ENCODE data around the gene TCF19. TPM values are rescaled to one million over a fixed set of nuclear protein-coding genes. Genes with fewer than 3 reads are reported as not detected.

Gene TCF19
- total RNA-seq, 3 donors from 2014 or later = 2.3 to 8.5 (median 6.1) TPM

GRCh38 chr6:31209137-31209536, 50.7 kb downstream of the TCF19 start:
- Histone ChIP-seq H3K27ac (peak overlapping the region; percentile 26 to 50), H3K36me3 (no peaks in the 10 kb centered on the region), H3K4me3 (no peak overlapping the region), H3K9me3 (no peaks in the 10 kb centered on the region), H3K4me1 (peaks cover 0 to 9% of the 10 kb centered on the region in 2 donors), H3K27me3 (no peaks in the 10 kb centered on the region)
- no peak for DNase-seq (ENCODE audit: low spot score in 2 of 2)
- intact Hi-C loops (cut with DNase I; ENCODE audit: low total_unique reads) = no loop called here
- TF ChIP-seq CTCF (IDR thresholded peaks at IDR 0.05) (no peak), POLR2AphosphoS5 (IDR thresholded peaks at IDR 0.05) (no peak), POLR2A (IDR thresholded peaks at IDR 0.05) (no peak)

GRCh38 chr6:31210123-31210522, 51.7 kb downstream of the TCF19 start:
- H3K27ac ChIP-seq = peak overlapping the region in 1 of 2 donors; percentile 35
- TF ChIP-seq POLR2AphosphoS5 (IDR thresholded peaks at IDR 0.05) = no peak
- TF ChIP-seq CTCF (IDR thresholded peaks at IDR 0.05) = no peak
- no peak for TF ChIP-seq POLR2A (IDR thresholded peaks at IDR 0.05)
- intact Hi-C loops (cut with DNase I; ENCODE audit: low total_unique reads) = no loop called here
- no peak overlapping the region for H3K4me3 ChIP-seq
- no peaks in the 10 kb centered on the region for H3K36me3 ChIP-seq
- no peaks in the 10 kb centered on the region for H3K9me3 ChIP-seq
- no peak for DNase-seq (ENCODE audit: low spot score in 2 of 2)
- H3K27me3 ChIP-seq = no peaks in the 10 kb centered on the region
- H3K4me1 ChIP-seq = peaks cover 0 to 9% of the 10 kb centered on the region in 2 donors

GRCh38 chr6:31210741-31211532, 52.5 kb downstream of the TCF19 start:
- Histone ChIP-seq H3K4me3 (no peak overlapping the region), H3K36me3 (no peaks in the 10 kb centered on the region), H3K27ac (no peak overlapping the region), H3K9me3 (no peaks in the 10 kb centered on the region), H3K27me3 (no peaks in the 10 kb centered on the region), H3K4me1 (peaks cover 0 to 9% of the 10 kb centered on the region in 2 donors)
- intact Hi-C loops (cut with DNase I; ENCODE audit: low total_unique reads) = no loop called here
- no peak for TF ChIP-seq POLR2AphosphoS5 (IDR thresholded peaks at IDR 0.05)
- TF ChIP-seq CTCF (IDR thresholded peaks at IDR 0.05) = no peak
- no peak for TF ChIP-seq POLR2A (IDR thresholded peaks at IDR 0.05)
- no peak for DNase-seq (ENCODE audit: low spot score in 2 of 2)

Other genes with a start within 250 kb of the TCF19 start
- gene VARS2, start 244.4 kb upstream of the TCF19 start, total RNA-seq = 10 to 100 TPM; 15.7 to 19.2 (median 16.8) TPM
- not detected for gene SFTA2, start 226.4 kb upstream of the TCF19 start, total RNA-seq
- gene MUCL3, start 217.6 kb upstream of the TCF19 start, total RNA-seq = not detected
- not detected for gene MUC21, start 174.9 kb upstream of the TCF19 start, total RNA-seq
- not detected for gene MUC22, start 148.1 kb upstream of the TCF19 start, total RNA-seq
- under 1 TPM in 1 of 3 donors, not detected in 2; 0.59 TPM for gene C6orf15, start 46.0 kb upstream of the TCF19 start, total RNA-seq
- 1 to 10 TPM in 2 of 3 donors, under 1 TPM in 1; 0.48 to 2.0 (median 1.9) TPM for gene PSORS1C1, start 43.8 kb upstream of the TCF19 start, total RNA-seq
- gene CDSN, start 38.1 kb upstream of the TCF19 start, total RNA-seq = under 1 TPM in 1 of 3 donors, not detected in 2; 0.59 TPM
- gene PSORS1C2, start 19.5 kb upstream of the TCF19 start, total RNA-seq = not detected
- gene CCHCR1, start 787 bp upstream of the TCF19 start, total RNA-seq = 10 to 100 TPM; 10.9 to 17.1 (median 17.0) TPM
- 1 to 10 TPM in 1 of 3 donors, under 1 TPM in 2; 0.64 to 4.5 (median 0.98) TPM for gene POU5F1, start 12.1 kb downstream of the TCF19 start, total RNA-seq
- gene HLA-C, start 113.5 kb downstream of the TCF19 start, total RNA-seq = 100 to 1,000 TPM; 206 to 546 (median 359) TPM
- gene HLA-B, start 198.6 kb downstream of the TCF19 start, total RNA-seq = 100 to 1,000 TPM; 532 to 813 (median 727) TPM
- gene MICA, start 245.0 kb downstream of the TCF19 start, total RNA-seq = 10 to 100 TPM; 14.9 to 28.1 (median 23.6) TPM